Natural killer cell (primary cell): ENCODE results near the gene ESR1. TPM values are rescaled to one million over a fixed set of nuclear protein-coding genes. Genes with fewer than 3 reads are reported as not detected.

Experiments
- ATAC-seq, 3 donors: fragments of 150-1000 bp in 2 of 3; fragments of 200-7000 bp in 1 of 3; cut with Tn5 transposase; 1 replicate in 1 of 3; 2 replicates in 2 of 3; pipeline ENCODE4 v1.10.0; 2021; ENCODE audit warnings: mild to moderate bottlenecking in 2 of 3, moderate library complexity in 2 of 3
- DNase-seq, 2 donors: peaks; one replicate each; pipeline versions ENCODE4 v3.0.0 to v3.0.0-alpha.2; 2013 to 2021; ENCODE audit warnings: mixed read lengths in 1 of 2
- H3K27ac ChIP-seq: one replicate; pipeline ENCODE4 v1.5.1; 2013; ENCODE audit warnings: mild to moderate bottlenecking, low read length
- H3K27me3 ChIP-seq: one replicate; pipeline ENCODE4 v1.6.1; 2013; ENCODE audit warnings: low read length; ENCODE audit not compliant: control insufficient read depth, insufficient read depth
- H3K36me3 ChIP-seq: one replicate; pipeline ENCODE4 v1.6.1; 2013; ENCODE audit warnings: low read length; ENCODE audit not compliant: control insufficient read depth, insufficient read depth
- H3K4me1 ChIP-seq: one replicate; pipeline ENCODE4 v1.6.1; 2013; ENCODE audit warnings: low read length; ENCODE audit not compliant: control insufficient read depth, insufficient read depth
- H3K4me3 ChIP-seq: one replicate; pipeline ENCODE4 v1.5.1; 2013; ENCODE audit warnings: low read length
- H3K9me3 ChIP-seq: one replicate; pipeline ENCODE4 v1.6.1; 2013; ENCODE audit warnings: low read length; ENCODE audit not compliant: control insufficient read depth, insufficient read depth
- H3K27ac Mint-ChIP-seq, 2 donors: one replicate each; pipeline ENCODE4 v1.8.0; 2022; ENCODE audit warnings: mild to moderate bottlenecking in 2 of 2, mixed read lengths in 2 of 2, moderate library complexity in 1 of 2
- H3K27me3 Mint-ChIP-seq, 2 donors: one replicate each; pipeline ENCODE4 v1.8.0; 2022; ENCODE audit warnings: low read depth in 2 of 2, mixed read lengths in 2 of 2
- H3K36me3 Mint-ChIP-seq: one replicate; pipeline ENCODE4 v1.8.0; 2022; ENCODE audit warnings: mixed read lengths
- H3K4me1 Mint-ChIP-seq, 2 donors: one replicate each; pipeline ENCODE4 v1.8.0; 2022; ENCODE audit warnings: mixed read lengths in 2 of 2
- H3K4me3 Mint-ChIP-seq: one replicate; pipeline ENCODE4 v1.8.0; 2022; ENCODE audit warnings: mild to moderate bottlenecking, moderate library complexity, mixed read lengths
- H3K9me3 Mint-ChIP-seq, 2 donors: one replicate each; pipeline ENCODE4 v1.8.0; 2022; ENCODE audit warnings: mixed read lengths in 2 of 2
- CTCF ChIP-seq: fragments of 200-600 bp; IDR thresholded peaks from one replicate; pipeline ENCODE4 v1.8.0; 2022; ENCODE audit warnings: antibody characterized with exemption
- WGBS: methylation state at CpG from one replicate; pipeline ENCODE4 v1.1.7; 2013; ENCODE audit warnings: missing lambda C conversion rate; ENCODE audit not compliant: insufficient coverage; 5-methylcytosine and 5-hydroxymethylcytosine counted together
- intact Hi-C: fragments of 100-400 bp; cut with micrococcal nuclease; formaldehyde crosslinking; loops from one replicate; pipeline ENCODE4 v1.14.2; 2022
- total RNA-seq, 4 donors: library from RNA; stranded (reverse); fragments of 120-200 nt in 1 of 4; gene quantifications; one replicate each; pipeline versions ENCODE4 v1.2.3 to v1.2.4, GENCODE V29; 2013 to 2022

ESR1 gene
- total RNA-seq, 3 donors from 2014 or later (not counting 1 experiment from before 2014, with no cell fraction given), result 0.11 to 0.64 (median 0.60) TPM

- TF ChIP-seq CTCF, result no peak
- H3K27me3 Mint-ChIP-seq, result peaks cover 0 to 8% of the 10 kb centered on the region in 2 donors
- Histone ChIP-seq H3K27ac (no peak overlapping the region), H3K4me3 (no peak overlapping the region), H3K9me3 (no peaks in the 10 kb centered on the region), H3K36me3 (no peaks in the 10 kb centered on the region), H3K27me3 (no peaks in the 10 kb centered on the region), H3K4me1 (no peaks in the 10 kb centered on the region)
- WGBS, result 79% methylated on average over 6 of the region's 6 CpGs
- ATAC-seq, result no peak
- no peak for DNase-seq
- H3K36me3 Mint-ChIP-seq, result no peaks in the 10 kb centered on the region
- intact Hi-C loops, result no loop called here
- H3K4me3 Mint-ChIP-seq, result no peak overlapping the region
- no peak overlapping the region for H3K27ac Mint-ChIP-seq
- H3K9me3 Mint-ChIP-seq, result no peaks in the 10 kb centered on the region
- peaks cover 0 to 9% of the 10 kb centered on the region in 2 donors for H3K4me1 Mint-ChIP-seq
Measured at GRCh38 chr6:152093711-152094110, 286.2 kb downstream of the ESR1 start.

GRCh38 chr6:152094276-152094675 lies 286.8 kb downstream of the ESR1 start:
- Mint-ChIP-seq H3K4me1 (peaks cover 0 to 9% of the 10 kb centered on the region in 2 donors), H3K27me3 (peaks cover 0 to 8% of the 10 kb centered on the region in 2 donors), H3K4me3 (no peak overlapping the region), H3K9me3 (no peaks in the 10 kb centered on the region), H3K36me3 (no peaks in the 10 kb centered on the region), H3K27ac (no peak overlapping the region)
- Histone ChIP-seq H3K27ac (no peak overlapping the region), H3K36me3 (no peaks in the 10 kb centered on the region), H3K27me3 (no peaks in the 10 kb centered on the region), H3K4me1 (no peaks in the 10 kb centered on the region), H3K4me3 (no peak overlapping the region), H3K9me3 (no peaks in the 10 kb centered on the region)
- DNase-seq, result no peak
- TF ChIP-seq CTCF, result no peak
- no peak for ATAC-seq
- 92% methylated on average over 4 of the region's 4 CpGs for WGBS
- intact Hi-C loops, result no loop called here

GRCh38 chr6:152094992-152095592 lies 287.6 kb downstream of the ESR1 start:
- Mint-ChIP-seq H3K9me3 (no peaks in the 10 kb centered on the region), H3K27me3 (peaks cover 0 to 8% of the 10 kb centered on the region in 2 donors), H3K27ac (no peak overlapping the region), H3K4me1 (peaks cover 0 to 9% of the 10 kb centered on the region in 2 donors), H3K4me3 (no peak overlapping the region), H3K36me3 (no peaks in the 10 kb centered on the region)
- Histone ChIP-seq H3K36me3 (no peaks in the 10 kb centered on the region), H3K4me3 (no peak overlapping the region), H3K9me3 (no peaks in the 10 kb centered on the region), H3K4me1 (no peaks in the 10 kb centered on the region), H3K27me3 (no peaks in the 10 kb centered on the region), H3K27ac (no peak overlapping the region)
- TF ChIP-seq CTCF, result no peak
- WGBS, result 87% methylated on average over 3 of the region's 3 CpGs
- intact Hi-C loops, result no loop called here
- peak in 1 of 2 donors; percentile 7 for DNase-seq
- ATAC-seq, result peak; percentile 47 to 81 (median 63)
